HG02571 (cell line): ENCODE measurements around the gene TMEM190.
"Not testable (repeated sequence)": the region's sequence is repeated elsewhere in the genome, so short reads cannot be mapped to it uniquely, and the experiment has no call there.

Experiments
- ATAC-seq: cut with Tn5 transposase; IDR thresholded peaks from one replicate; pipeline ENCODE4 v1.9.1; 2021; ENCODE audit warnings: mild to moderate bottlenecking, moderate library complexity; ENCODE audit not compliant: unreplicated experiment

The TMEM190 gene

DNA sequence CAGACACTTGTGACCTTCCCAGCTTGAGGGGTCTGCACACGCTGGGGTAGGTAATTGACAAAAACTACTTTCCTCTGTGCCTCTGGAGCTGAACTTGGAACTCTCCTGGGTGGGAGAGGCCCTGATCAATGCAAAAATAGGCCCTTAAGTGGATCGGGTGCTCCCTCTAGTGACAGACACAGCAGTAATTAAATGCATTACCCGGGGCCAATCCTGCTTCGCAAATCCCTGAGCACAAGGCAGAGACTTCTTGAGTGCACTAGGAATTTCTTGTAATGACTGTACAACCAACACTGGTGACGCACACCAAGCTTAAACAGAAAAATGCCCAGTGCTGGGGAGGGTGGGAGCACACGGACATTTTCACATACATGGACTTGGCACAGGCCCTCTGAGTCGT, 41.6 kb downstream of the TMEM190 start:
- ATAC-seq, result no peak

DNA sequence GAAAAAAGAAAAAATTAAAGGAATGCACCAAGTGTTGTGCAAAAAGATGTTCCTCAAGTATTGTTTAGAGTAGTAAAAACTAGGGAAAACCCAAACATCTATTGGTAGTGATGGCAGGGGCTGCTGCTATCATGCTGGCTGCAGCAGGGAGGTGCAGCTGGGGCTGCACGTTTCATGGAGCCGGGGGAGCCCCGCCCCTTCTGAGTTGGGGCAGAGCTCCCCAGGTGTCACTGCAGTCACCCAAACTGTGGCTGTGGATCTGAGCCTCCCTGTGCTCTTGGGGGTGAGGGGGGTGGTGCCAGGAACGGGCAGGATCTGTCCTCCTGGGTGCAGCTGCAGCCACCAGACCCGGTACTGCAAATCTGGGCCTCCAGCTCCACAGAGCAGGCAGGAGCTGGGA, 42.5 kb downstream of the TMEM190 start:
- no peak for ATAC-seq

DNA sequence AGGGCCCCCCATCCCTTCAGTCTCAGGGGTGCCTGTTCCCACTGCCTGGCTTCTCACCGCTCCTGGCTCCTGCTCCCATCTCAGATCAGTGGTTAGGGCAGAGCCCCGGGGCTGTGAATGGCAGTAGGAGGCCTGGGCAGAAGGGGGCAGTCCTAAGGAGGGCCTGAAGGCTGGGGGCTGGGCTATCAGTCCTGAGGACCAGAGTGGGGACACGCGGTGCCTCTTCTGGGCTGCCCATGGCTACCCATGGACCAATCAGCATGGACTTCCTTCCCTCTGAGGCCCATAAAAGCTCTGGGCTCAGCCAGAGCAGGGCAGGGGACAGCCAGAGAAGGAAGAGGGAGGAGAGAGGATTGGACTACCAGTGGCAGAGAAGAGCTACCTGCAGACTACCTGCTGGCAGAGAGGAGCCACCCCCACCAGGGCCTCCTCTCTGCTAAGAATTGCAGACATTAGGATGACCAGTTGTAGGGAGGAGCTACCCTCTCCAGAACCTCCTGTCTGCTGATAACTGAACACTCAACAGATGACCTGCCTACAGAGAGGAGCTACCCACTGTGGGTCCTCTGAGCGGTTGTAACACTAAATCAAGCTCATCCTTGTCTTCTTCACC, 43.1 kb downstream of the TMEM190 start:
- ATAC-seq, result no peak

DNA sequence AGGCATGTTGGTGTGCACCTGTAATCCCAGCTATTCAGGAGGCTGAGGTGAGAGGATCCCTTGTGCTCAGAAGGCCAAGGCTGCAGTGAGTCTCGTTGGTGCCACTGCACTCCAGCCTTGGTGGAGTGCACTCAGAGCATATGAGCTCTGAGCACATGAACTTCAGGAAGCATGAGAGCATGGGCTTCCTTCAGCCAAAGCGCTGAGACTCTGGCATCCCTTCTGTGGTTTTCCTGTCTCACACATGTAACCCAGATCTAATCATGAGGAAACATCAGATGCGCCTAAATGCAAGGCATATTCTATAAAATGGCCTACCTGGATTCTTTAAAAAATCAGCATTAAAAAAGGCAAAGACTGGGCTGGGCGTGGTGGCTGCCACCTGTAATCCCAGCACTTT, 44.7 kb downstream of the TMEM190 start:
- not testable (repeated sequence) for ATAC-seq

DNA sequence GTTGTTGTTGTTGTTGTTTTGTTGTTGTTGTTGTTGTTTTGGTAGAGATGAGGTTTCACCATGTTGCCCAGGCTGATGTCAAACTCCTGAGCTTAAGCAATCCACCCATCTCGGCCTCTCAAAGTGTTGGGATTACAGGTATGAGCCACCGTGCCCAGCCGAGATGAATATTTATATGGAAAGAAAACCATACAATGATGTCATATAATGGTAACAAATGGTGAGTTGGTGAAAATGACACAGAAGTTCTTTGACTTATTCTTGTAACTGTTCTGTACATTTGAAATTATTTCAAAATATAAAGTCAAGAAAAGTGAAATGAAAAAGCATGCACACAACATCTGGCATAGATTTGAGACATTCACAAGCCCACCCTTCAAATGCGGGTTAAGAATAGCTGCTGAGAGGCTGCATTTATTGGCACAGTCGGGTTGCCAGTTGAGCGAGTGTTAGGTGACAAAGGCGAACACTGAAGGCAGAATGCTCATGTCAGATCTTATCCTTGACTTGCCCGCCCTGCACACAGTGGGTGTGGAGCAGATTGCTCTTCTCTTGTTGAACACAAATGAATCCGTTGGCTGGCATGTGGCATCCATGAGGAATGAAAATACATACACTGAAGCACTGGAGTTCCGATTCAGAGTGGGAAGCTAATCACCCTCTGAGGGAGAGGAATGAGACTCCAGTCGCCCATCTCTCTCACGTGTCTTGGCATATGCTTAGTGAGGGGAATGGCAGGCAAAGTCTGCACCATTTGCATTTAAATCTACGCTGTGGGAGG, 46.8 kb downstream of the TMEM190 start:
- no peak for ATAC-seq

DNA sequence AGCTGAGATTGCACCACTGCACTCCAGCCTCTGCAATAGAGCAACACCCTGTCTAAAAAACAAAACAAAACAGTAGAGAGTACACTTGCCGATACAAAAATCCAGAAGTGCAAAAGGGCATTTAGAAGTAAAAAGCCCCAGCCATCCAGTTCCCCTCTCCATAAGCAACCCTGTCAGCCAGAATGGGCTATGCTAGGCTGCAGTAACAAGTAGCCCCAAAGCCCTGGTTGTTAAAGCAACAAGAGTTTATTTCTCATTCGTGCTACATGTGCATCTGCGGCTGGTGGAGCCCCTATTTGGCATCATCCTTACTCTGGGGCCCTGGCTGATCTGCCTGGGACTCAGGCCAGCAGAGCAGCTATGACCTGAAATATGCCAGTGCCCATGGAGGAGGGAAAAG, 47.9 kb downstream of the TMEM190 start:
- ATAC-seq, result no peak

DNA sequence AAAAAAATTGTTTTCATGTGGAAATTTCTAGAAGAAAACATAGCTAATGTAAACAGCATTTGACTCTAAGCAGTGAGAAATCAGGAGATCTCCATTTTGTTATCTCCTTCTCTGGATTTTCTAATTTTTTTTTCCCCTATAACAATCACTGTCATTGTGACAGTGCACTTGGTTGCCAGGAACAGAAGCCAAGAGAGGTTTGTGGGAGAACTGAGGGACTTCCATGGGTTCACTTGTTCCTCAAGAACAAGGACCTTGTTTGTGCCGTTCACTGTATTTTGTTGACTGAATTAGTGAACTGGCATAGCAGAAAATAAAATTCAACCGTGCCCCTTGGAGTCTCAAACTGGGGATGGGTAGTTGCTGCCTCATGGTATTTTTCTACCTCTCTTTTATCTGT, 49.4 kb downstream of the TMEM190 start:
- no peak for ATAC-seq
